ENCODE results near the gene ME2. TPM values are rescaled to one million over a fixed set of nuclear protein-coding genes. Genes with fewer than 3 reads are reported as not detected.

ME2 gene
- polyA plus RNA-seq, 1 experiment, result 21.9 TPM

GRCh38 chr18:50844960-50845359 lies 34.0 kb upstream of the ME2 start:
- H3K27me3 ChIP-seq (ENCODE audit: control insufficient read depth, insufficient read depth, low read length), result no peaks in the 10 kb centered on the region; the same call in 1 of the 2 replicates
- ChIA-PET CTCF (interaction anchor here (1.2 to 1.7 kb wide), 2 partner anchors 8 to 10 kb away, joined by 4 to 7 read pairs; no protein-coding TSS in a partner anchor), POLR2A (interaction anchor here (0.6 kb wide), 1 partner anchor 59 kb away, joined by 3 read pairs; no protein-coding TSS in a partner anchor)
- no peak for TF ChIP-seq CTCF (IDR thresholded peaks at IDR 0.05; ENCODE audit: insufficient read depth, low read depth, low read length)
- no peak overlapping the region for H3K4me3 ChIP-seq (ENCODE audit: low read depth, low read length)
- no peaks in the 10 kb centered on the region for H3K36me3 ChIP-seq (ENCODE audit: control insufficient read depth, insufficient read depth, low read length)
- no peak for DNase-seq (ENCODE audit: low read depth)

GRCh38 chr18:50847192-50847591 lies 31.7 kb upstream of the ME2 start:
- ChIA-PET POLR2A (no interaction called here), CTCF (interaction anchor here (1.1 to 1.4 kb wide), 2 partner anchors 26 to 28 kb away, joined by 3 to 4 read pairs; no protein-coding TSS in a partner anchor)
- no peaks in the 10 kb centered on the region; the same call in 1 of the 2 replicates for H3K27me3 ChIP-seq (ENCODE audit: control insufficient read depth, insufficient read depth, low read length)
- TF ChIP-seq CTCF (IDR thresholded peaks at IDR 0.05; ENCODE audit: insufficient read depth, low read depth, low read length), result no peak
- H3K36me3 ChIP-seq (ENCODE audit: control insufficient read depth, insufficient read depth, low read length), result no peaks in the 10 kb centered on the region
- no peak for DNase-seq (ENCODE audit: low read depth)
- H3K4me3 ChIP-seq (ENCODE audit: low read depth, low read length), result no peak overlapping the region

- no peak overlapping the region for H3K4me3 ChIP-seq (ENCODE audit: low read depth, low read length)
- no peak for DNase-seq (ENCODE audit: low read depth)
- ChIA-PET POLR2A (no interaction called here), CTCF (interaction anchor here (1.4 kb wide), 1 partner anchor 27 kb away, joined by 3 read pairs; no protein-coding TSS in a partner anchor)
- H3K27me3 ChIP-seq (ENCODE audit: control insufficient read depth, insufficient read depth, low read length), result no peaks in the 10 kb centered on the region; the same call in 1 of the 2 replicates
- TF ChIP-seq CTCF (IDR thresholded peaks at IDR 0.05; ENCODE audit: insufficient read depth, low read depth, low read length), result no peak
- no peaks in the 10 kb centered on the region for H3K36me3 ChIP-seq (ENCODE audit: control insufficient read depth, insufficient read depth, low read length)
Measured at GRCh38 chr18:50848061-50848551, 30.8 kb upstream of the ME2 start.

GRCh38 chr18:50848991-50849390 lies 29.9 kb upstream of the ME2 start:
- ChIA-PET POLR2A (no interaction called here), CTCF (no interaction called here)
- Histone ChIP-seq H3K36me3 (ENCODE audit: control insufficient read depth, insufficient read depth, low read length) (no peaks in the 10 kb centered on the region), H3K27me3 (ENCODE audit: control insufficient read depth, insufficient read depth, low read length) (no peaks in the 10 kb centered on the region; the same call in 1 of the 2 replicates), H3K4me3 (ENCODE audit: low read depth, low read length) (no peak overlapping the region)
- no peak for TF ChIP-seq CTCF (IDR thresholded peaks at IDR 0.05; ENCODE audit: insufficient read depth, low read depth, low read length)
- no peak for DNase-seq (ENCODE audit: low read depth)

- H3K36me3 ChIP-seq (ENCODE audit: control insufficient read depth, insufficient read depth, low read length), result no peaks in the 10 kb centered on the region
- DNase-seq (ENCODE audit: low read depth), result no peak
- no peak for TF ChIP-seq CTCF (IDR thresholded peaks at IDR 0.05; ENCODE audit: insufficient read depth, low read depth, low read length)
- POLR2A ChIA-PET, result no interaction called here
- CTCF ChIA-PET, result no interaction called here
- H3K4me3 ChIP-seq (ENCODE audit: low read depth, low read length), result no peak overlapping the region
- H3K27me3 ChIP-seq (ENCODE audit: control insufficient read depth, insufficient read depth, low read length), result no peaks in the 10 kb centered on the region; the same call in 1 of the 2 replicates
Measured at GRCh38 chr18:50849419-50849821, 29.5 kb upstream of the ME2 start.

Data from BJ (cell line).